HG03460 (cell line): ENCODE data around the gene CYP4F8.

Experiments used
- ATAC-seq: cut with Tn5 transposase; IDR thresholded peaks from one replicate; pipeline ENCODE4 v1.9.1; 2021; ENCODE audit not compliant: unreplicated experiment

The CYP4F8 gene

DNA sequence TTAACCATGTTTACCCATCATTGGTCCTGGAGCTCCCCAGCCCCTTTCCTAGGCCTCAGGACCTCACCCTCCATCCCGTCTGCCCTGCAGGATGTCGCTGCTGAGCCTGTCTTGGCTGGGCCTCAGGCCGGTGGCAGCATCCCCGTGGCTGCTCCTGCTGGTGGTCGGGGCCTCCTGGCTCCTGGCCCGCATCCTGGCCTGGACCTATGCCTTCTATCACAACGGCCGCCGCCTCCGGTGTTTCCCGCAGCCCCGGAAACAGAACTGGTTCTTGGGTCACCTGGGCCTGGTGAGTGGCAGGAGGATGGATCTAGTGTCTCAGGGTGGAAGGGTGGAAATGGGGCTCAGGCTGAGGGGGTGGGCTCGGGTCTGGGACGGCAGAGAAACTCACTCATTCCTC lies 508 bp downstream of the CYP4F8 start:
- no peak for ATAC-seq

DNA sequence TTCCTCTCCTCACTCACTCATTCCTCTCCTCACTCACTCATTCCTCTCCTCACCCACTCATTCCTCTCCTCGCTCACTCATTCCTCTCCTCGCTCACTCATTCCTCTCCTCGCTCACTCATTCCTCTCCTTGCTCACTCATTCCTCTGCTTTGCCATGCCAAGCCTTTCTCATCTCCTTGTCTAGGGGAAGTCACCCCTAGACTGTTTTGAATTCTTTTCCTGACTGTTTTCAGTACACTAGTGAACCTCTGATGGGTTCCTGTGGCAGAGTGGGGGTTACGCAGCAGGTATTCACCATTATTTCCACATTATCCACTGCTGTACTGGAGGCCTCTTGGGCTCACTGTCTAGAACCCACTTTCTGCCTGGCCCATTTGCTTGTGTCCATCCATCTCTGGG lies 1.2 kb downstream of the CYP4F8 start:
- ATAC-seq: no peak

DNA sequence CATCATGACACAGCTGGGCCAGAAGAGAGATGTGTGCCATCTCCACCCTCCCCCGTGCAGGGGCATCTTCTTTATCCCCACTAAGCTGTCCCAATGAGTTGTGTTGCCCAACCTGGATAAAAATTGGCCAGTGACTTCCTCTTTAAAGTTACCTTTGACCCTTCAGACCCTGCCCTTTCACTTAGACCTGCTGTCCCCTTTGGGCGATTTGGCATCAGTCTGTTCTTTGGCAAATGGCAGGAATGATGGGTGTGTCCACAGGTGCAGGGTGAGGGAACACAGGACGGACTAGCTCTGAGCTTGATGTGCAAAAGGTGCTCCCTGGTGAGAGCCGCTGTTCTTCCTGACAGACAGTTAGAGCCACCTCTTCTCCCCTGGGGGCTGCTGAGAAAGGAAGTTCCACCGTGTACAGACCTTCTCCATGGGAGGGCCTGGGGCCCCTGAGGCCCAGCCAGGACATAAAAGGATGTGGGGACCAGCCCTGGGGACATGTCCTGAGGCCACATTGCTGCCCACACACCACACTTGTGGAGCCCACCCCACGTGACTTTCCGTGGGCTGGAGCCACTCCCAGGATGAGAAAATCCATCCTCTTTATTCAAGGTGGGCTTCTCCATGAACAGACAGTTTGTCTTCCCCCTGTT lies 1.7 kb downstream of the CYP4F8 start:
- no peak for ATAC-seq

DNA sequence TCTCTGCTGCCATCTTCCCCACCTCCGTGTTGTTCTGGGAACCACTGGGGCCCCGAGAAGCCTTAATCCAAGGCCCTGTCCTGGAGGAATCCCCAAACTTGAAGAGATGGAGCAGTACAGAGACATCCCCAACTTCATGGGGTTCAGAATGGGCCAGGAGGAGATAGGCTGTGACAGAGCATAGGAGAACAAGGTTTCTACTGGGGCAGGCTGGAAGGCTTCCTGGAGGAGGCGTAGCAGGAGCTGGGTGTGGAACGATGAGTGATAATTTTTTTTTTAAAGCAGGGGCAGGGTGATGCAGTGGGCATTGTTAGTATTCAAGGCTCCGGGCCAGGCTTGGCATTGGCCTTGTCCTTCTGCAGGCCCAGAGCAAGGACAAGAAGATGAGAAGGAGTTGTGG lies 3.3 kb downstream of the CYP4F8 start:
- no peak for ATAC-seq

DNA sequence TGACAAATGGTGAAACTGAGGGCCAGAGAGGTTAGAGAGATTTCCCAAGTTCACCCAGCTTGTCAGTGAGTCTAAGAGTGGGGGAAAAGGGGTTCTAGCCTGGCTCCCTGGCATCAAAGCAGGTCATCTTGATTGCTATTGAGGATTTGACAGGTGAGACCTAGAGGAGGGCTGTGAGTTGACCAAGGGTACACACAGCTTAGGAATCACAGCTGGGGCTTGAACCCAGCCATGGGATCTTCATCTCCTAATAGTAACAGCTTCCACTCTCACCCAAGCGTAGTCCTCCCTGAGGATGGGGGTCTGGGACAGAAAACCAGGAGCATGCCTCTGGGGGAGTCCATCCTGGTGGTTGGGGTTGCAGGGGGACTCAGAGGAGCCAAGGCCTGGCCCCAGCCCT lies 6.8 kb downstream of the CYP4F8 start:
- ATAC-seq: no peak

DNA sequence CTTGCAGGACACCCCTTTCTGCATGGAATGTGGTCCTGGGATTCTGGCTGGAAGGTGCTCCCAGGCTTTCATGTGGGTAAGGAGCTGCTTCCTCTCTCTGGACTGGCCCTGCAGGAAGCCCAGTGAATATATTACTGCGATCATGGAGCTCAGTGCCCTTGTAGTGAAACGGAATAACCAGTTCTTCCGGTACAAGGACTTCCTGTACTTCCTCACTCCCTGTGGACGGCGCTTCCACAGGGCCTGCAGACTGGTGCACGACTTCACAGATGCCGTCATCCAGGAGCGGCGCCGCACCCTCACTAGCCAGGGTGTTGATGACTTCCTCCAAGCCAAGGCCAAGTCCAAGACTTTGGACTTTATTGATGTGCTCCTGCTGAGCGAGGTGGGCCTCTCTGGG lies 8.0 kb downstream of the CYP4F8 start:
- no peak for ATAC-seq

DNA sequence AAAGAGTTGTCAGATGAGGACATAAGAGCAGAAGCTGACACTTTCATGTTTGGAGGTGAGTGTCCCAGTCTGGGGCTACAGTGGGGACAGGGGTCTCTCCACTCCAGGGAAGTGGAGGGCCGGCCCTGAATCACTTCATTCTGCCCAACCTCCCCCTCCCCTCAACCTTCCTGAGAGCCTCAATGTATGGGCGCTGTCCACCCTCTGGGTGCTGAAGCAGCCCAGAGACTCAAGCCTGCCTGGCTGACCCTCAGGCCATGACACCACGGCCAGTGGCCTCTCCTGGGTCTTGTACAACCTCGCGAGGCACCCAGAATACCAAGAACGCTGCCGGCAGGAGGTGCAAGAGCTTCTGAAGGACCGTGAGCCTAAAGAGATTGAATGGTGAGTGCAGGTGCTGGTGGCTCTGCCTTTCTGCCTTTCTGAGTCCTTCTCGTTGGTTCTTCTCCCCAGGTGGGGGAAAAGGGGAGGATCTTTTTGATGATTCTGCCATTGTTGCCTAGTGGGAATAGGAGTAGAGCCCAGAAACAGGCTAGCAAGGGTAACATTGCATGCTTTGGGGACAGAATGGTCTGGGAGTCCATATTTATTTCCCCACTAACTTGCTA lies 8.8 kb downstream of the CYP4F8 start:
- ATAC-seq: no peak

DNA sequence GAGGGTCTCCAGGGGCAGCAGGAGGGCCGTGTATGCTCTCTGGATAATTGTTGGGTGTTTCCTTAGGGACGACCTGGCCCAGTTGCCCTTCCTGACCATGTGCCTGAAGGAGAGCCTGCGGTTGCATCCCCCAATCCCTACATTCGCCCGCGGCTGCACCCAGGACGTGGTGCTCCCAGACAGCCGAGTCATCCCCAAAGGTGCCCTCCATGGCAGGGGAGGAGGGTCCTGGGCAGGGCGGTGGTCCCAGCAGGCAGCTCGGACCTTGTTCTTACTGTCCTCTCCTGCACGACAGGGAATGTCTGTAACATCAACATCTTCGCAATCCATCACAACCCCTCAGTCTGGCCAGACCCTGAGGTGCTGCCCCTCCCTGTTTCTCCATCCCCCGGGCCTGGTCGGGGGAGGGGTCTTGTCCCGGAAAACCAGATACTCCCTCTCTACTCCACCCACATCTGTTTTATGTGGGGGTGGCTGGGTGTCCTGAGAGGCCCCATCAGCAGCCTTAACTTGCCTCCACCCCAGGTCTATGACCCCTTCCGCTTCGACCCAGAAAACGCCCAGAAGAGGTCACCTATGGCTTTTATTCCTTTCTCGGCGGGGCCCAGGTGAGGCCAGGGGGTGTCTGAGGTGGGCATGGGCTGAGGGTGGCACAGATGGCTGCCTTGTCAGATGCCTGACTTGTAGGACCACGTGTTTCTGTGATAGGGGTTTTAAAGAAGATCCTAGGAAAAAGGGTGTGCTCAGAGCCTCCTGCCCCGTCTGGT lies 13.4 kb downstream of the CYP4F8 start:
- ATAC-seq: no peak

DNA sequence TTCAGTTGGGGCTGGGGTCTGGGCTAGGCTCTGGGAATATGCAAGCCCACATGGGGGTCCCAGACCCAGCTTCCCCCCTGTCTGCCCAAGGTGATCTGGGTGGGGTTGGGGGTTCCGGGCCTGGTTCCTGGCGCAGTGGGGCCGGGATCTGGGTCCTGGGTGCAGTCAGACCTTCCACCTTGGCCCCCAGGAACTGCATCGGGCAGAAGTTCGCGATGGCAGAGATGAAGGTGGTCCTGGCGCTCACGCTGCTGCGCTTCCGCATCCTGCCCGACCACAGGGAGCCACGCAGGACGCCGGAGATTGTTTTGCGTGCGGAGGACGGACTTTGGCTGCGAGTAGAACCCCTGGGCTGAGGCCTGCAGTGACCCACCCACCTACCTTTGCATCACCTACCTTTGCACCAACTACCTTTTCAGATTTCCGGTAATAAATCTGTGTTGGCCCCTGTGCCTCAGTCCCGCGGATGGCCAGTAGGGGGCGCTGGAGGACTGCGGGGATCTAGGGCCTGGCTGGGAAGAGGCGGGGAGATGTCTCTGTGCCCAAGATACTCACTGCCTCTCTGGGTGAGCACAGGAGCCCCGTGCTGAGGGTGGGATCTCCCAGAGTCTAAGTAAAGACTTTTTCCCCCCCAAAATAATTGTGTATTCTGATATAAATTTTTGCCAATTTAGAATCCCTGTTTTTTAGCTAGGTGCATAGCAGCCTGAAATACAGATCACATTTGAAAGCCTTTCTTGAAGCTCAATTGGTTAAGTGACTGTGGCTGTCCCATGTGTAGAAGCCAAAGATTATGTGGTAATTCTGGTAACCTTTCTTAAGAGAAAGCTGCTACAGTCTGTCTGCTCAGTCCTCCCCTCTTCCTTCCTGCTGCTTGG lies 14.2 kb downstream of the CYP4F8 start:
- ATAC-seq: no peak

DNA sequence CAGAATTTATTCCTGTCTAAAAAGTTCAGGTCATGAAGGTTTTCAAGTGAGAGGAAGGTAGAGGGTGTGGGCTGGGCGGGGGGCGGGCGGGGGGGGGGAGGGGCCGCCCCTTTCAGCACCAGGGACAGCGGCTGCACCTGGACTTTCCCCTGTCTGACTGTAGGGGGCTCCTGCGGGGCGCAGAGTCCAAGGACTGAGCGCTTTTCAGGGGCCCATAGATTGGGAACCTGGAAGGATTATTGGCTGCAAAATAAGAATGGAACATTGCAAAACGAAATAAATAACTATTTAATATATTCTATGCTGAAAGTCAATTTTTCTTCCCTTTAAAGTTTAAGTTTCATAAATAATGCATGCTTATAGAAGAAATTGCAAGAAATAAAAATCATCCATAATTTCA lies 16.8 kb downstream of the CYP4F8 start:
- ATAC-seq: no peak

DNA sequence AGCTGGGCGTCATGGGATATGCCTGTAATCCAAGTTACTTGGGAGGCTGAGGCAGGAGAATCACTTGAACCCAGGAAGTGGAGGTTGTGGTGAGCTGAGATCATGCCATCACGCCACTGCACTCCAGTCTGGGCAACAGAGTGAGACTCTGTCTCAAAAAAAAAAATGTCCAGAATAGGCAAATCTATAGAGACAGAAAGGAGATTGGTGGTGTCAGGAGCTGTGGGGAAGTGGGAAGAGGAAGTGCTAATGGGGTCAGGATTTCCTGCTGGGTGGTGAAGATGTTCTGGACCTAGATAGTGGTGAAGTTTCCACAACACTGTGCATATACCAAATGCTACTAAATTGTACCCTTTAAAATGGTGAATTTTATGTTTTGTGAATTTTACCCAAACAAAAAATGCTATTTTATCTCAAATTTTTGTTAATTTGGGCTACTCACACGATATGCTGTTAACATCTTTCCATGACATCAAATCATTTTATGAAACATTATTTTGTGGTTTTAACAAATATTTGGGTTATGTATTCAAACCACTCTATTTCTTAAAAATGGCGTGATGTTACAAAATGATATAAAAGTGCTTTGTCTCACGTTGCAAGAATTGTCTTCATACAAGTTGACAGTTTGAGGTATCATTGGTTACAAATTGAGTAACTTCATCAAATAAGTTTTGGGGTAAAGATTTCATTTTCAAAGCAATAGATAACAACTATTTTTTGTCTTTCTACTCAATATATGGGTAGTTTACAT lies 18.2 kb downstream of the CYP4F8 start:
- no peak for ATAC-seq

DNA sequence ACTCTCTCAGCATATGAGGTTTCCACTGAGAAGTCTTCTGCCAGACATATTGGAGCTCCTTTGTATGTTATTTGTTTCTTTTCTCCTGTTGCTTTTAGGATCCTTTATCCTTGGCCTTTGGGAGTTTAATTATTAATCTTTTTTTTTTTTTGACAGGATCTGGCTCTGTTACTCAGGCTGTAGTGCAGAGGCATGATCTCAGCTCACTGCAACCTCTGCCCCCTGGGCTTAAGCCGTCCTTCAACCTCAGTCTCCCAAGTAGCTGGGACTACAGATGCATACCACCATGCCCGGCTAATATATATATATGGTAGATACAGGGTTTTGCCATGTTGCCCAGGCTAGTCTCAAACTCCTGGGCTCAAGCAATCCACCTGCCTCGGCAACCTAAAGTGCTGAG lies 19.1 kb downstream of the CYP4F8 start:
- no peak for ATAC-seq

DNA sequence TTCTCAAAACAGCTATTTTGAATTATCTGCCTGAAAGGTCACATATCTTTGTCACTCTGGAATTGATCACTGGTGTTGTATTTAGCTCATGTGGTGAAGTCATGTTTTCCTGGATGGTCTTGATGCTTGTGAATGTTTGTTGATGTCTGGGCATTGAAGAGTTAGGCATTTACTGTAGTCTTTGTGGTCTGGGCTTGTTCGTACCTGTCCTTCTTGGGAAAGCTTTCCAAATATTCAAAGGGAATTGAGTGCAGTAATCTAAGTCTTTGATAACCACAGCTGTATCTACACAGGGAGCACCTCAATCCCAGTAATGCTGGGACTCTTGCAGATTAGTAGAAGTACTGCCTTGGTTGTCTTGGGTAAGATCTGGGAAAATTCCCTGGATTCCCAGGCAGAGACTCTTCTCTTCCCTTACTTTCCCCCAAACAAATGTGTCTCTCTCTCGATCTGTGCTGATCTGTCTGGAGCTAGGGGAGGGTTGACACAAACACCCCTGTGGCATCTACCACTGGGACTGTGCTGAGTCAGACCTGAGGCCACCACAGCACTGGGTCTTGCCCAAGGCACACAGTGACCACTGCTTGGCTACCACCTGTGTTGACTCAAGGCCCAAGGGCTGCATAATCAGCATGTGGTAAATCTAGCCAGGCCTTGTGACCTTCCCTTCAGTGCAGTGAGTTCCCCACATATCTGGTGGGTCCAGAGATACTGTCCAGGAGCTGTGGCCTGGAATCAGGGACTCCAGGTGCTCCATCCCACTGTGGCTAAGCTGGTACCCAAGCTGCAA lies 20.2 kb downstream of the CYP4F8 start:
- ATAC-seq: no peak

DNA sequence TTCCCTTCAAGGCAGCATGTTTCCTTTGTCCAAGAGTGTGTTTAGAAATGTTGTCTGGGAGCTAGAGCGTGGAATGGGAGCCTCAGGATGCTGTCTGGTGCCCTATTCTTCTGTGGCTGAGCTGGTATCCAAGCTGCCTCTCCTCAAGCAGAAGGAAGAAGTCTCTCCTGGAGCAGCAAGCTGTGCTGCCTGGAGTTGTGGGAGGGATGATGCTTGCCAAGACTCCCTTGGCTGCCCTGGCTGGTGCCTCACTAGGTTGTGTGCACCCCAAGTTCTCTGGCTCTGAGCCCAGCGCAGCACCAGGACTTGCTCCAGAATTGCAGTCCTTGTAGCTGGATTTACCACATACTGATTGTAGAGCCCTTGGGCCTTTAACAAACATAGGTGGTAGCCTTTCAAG lies 21.0 kb downstream of the CYP4F8 start:
- no peak for ATAC-seq

DNA sequence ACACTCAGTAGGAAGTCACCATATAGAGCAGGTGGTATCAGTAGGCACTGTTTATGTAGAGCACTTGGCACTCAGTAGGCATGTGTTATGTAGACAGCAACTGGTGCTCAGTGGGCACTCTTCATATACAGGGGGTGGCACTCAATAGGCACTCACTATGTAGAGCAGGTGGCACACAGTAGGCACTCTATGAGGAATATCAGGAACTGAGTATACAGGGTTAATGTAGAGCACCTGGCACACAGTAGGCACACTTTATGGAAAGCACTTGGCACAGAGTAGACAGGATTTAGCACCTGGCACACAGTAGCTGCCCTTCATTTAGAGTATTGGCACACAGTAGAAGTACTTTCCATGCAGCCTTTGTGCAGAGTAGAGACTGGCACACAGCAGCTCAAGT lies 24.6 kb downstream of the CYP4F8 start:
- no peak for ATAC-seq

DNA sequence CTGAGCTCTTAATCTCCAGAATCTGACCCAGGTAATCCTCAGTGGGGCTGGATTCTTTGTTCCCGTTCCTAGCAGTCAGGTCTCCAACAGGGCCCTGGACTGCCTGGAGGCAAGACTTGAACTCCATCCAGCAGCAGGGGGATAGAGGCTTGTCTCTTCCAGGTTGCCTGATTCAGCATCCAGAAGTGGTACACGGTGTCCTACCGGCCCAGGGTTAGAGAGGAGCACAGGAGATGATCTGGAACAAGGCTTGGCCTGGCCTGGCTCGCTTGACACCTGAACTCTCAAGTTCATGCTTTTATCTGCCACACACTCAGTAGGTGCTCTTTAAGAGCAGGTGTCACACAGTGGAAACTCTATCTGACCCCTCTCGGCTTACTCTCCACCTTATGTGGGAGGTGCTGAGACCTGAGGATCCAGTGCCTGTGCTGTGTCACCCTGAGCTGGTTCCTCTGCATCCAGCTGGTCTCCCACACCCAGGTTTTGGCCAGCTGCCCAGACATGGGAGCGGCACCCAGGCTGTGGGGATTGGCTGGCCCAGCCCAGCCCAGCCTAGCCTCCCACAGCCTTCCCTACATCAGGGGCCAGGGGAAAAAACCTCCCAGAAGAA lies 25.4 kb downstream of the CYP4F8 start, which contains the start of gene CYP4F3:
CYP4F3 (plus strand) TSS at position 604 of the 610 bp plus-strand sequence. CDS start 519 bp downstream, outside the sequence.
- ATAC-seq: no peak

DNA sequence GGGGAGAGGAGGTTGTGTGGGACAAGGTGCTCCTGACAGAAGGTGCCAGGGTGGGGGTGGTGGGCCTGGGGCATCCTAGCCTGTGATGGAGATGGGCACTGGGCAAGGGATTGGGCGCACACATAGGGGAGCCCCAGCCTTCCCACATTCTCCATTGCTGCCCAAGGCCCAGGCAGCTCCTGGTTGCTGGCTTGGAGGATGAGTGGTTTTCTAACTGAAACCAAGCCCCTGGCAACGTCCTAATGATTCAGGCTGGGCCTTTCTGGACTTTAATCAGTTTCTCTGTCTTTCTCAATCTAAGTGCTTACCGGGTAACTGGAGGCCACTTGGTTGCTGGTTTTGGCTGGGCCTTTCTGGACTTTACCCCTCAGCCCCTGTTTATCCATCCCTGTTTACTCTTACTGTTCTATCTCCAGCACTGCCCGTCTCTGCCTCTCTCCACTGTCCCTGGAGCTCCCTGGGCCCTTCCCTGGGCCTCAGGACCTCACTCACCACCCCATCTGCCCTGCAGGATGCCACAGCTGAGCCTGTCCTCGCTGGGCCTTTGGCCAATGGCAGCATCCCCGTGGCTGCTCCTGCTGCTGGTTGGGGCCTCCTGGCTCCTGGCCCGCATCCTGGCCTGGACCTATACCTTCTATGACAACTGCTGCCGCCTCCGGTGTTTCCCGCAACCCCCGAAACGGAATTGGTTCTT lies 26.0 kb downstream of the CYP4F8 start:
- ATAC-seq: no peak

DNA sequence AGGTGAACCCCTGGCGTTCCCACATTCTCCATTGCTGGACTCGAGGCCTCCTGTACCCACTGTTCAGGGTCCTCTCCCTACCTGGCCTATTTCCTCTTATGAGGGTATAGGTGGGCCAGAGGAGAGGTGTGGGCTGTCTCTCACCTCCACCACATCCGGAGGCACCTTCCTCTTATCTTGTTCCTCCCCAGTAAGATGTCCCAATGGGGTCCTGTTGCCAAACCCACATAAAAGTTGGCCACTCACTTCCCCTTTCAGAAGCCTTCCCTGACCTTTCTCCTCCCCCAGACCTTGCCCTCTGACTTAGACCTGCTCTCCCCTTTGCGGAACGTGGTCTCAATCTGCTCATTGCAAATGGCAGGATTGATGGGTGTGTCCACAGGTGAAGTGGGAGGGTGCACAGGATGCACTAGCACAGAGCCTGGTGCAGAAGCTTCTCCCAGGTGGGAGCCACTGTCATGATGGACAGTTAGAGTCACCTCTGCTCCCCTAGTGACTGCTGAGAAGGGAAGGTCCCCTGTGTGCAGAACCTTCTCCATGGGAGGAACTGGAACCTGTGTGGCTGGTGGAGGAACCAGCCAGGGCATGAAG lies 27.0 kb downstream of the CYP4F8 start:
- no peak for ATAC-seq
